B cell (primary cell): ENCODE results near the gene AFDN.

ENCODE experiments used
- EZH2 ChIP-seq: IDR thresholded peaks from 2 replicates; pipeline ENCODE4 v1.6.1; 2012; ENCODE audit warnings: borderline replicate concordance, low read depth, mild to moderate bottlenecking, moderate library complexity, low read length; ENCODE audit not compliant: insufficient read depth, poor library complexity, severe bottlenecking
- TF ChIP-seq, protein P1 (sequence below): fragments of 200-600 bp; IDR thresholded peaks from one replicate; pipeline ENCODE4 v1.8.0; 2022; ENCODE audit warnings: antibody characterized with exemption, mild to moderate bottlenecking

DNA sequence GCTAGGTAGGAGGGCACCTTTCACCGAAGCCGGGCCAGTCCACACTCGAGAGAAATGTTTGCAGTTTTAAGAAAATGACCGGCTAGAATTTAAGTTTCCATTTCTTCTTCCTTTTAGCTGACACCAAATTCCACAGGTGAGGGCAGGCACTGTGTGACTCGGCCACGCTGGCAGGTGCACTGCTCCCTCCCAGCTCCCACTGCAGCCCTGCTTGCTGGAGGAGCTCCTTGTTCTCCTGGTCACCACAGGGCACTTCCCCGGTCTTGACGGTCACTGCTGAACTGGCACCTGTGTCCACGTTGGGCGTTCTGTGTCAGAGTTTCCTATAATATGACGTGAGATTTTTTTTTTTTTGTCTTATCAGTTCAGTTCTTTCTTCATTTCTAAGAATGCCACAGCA is 167.1 kb downstream of the AFDN start:
- TF ChIP-seq EZH2, result no peak
- TF ChIP-seq, protein P1, sequence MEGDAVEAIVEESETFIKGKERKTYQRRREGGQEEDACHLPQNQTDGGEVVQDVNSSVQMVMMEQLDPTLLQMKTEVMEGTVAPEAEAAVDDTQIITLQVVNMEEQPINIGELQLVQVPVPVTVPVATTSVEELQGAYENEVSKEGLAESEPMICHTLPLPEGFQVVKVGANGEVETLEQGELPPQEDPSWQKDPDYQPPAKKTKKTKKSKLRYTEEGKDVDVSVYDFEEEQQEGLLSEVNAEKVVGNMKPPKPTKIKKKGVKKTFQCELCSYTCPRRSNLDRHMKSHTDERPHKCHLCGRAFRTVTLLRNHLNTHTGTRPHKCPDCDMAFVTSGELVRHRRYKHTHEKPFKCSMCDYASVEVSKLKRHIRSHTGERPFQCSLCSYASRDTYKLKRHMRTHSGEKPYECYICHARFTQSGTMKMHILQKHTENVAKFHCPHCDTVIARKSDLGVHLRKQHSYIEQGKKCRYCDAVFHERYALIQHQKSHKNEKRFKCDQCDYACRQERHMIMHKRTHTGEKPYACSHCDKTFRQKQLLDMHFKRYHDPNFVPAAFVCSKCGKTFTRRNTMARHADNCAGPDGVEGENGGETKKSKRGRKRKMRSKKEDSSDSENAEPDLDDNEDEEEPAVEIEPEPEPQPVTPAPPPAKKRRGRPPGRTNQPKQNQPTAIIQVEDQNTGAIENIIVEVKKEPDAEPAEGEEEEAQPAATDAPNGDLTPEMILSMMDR, result no peak
